HepG2 (cell line): Measurements from ENCODE around the gene ZNF189. TPM values are rescaled to one million over a fixed set of nuclear protein-coding genes. Genes with fewer than 3 reads are reported as not detected.

Experiments used
- ATF1 ChIP-seq: IDR thresholded peaks from 2 replicates; pipeline ENCODE4 v1.6.1; 2016; ENCODE audit warnings: mild to moderate bottlenecking, control low read depth
- CEBPG ChIP-seq: IDR thresholded peaks from 2 replicates; pipeline ENCODE4 v1.6.1; 2016
- CHD2 ChIP-seq: IDR thresholded peaks from 2 replicates; pipeline ENCODE4 v1.6.1; 2011; ENCODE audit warnings: low read depth, low read length, improper control_type of control experiment
- JDP2 ChIP-seq: sonication (generic); formaldehyde crosslinking; IDR thresholded peaks from 2 replicates; pipeline ENCODE4 v1.8.1; 2022; ENCODE audit warnings: missing genetic modification reagents, borderline replicate concordance
- KLF15 ChIP-seq: sonication (generic); formaldehyde crosslinking; IDR thresholded peaks from 2 replicates; pipeline ENCODE4 v1.8.1; 2023; ENCODE audit warnings: borderline replicate concordance, mild to moderate bottlenecking, inconsistent platforms, missing genetic modification reagents, mixed read lengths
- MTF2 ChIP-seq: sonication (generic); formaldehyde crosslinking; IDR thresholded peaks from 2 replicates; pipeline ENCODE4 v1.5.0; 2020; ENCODE audit warnings: missing genetic modification reagents, borderline replicate concordance
- NFKBIZ ChIP-seq: IDR thresholded peaks from 2 replicates; pipeline ENCODE4 v1.6.1; 2018; ENCODE audit warnings: missing genetic modification reagents, missing compliant biosample characterization
- POLR2AphosphoS5 ChIP-seq: IDR thresholded peaks from 2 replicates; pipeline ENCODE4 v1.6.1; 2012; ENCODE audit warnings: low read depth, low read length
- REXO4 ChIP-seq: sonication (generic); formaldehyde crosslinking; IDR thresholded peaks from 2 replicates; pipeline ENCODE4 v1.8.0; 2022; ENCODE audit warnings: missing genetic modification reagents, mild to moderate bottlenecking, borderline replicate concordance
- ZBTB20 ChIP-seq: sonication (generic); formaldehyde crosslinking; IDR thresholded peaks from 2 replicates; pipeline ENCODE4 v1.8.1; 2023; ENCODE audit warnings: missing genetic modification reagents, low read depth, mild to moderate bottlenecking, borderline replicate concordance
- ZFP90 ChIP-seq: sonication (generic); formaldehyde crosslinking; IDR thresholded peaks from 2 replicates; pipeline ENCODE4 v1.8.0; 2022; ENCODE audit warnings: missing genetic modification reagents, mild to moderate bottlenecking, inconsistent platforms, borderline replicate concordance
- ZNF30 ChIP-seq: sonication (generic); formaldehyde crosslinking; IDR thresholded peaks from 2 replicates; pipeline ENCODE4 v1.5.0; 2020; ENCODE audit warnings: mild to moderate bottlenecking, missing genetic modification reagents
- ZNF432 ChIP-seq: sonication (generic); formaldehyde crosslinking; IDR thresholded peaks from 2 replicates; pipeline ENCODE4 v1.5.0; 2020; ENCODE audit warnings: missing genetic modification reagents, mild to moderate bottlenecking, borderline replicate concordance
- ZNF446 ChIP-seq: sonication (generic); formaldehyde crosslinking; IDR thresholded peaks from 2 replicates; pipeline ENCODE4 v1.5.0; 2020; ENCODE audit warnings: mild to moderate bottlenecking, missing genetic modification reagents
- ZNF460 ChIP-seq: sonication (generic); formaldehyde crosslinking; IDR thresholded peaks from 2 replicates; pipeline ENCODE4 v1.5.1; 2020; ENCODE audit warnings: missing genetic modification reagents, mild to moderate bottlenecking, borderline replicate concordance
- ZNF510 ChIP-seq: sonication (generic); formaldehyde crosslinking; IDR thresholded peaks from 2 replicates; pipeline ENCODE4 v1.4.0; 2020; ENCODE audit warnings: low read depth, mild to moderate bottlenecking, missing genetic modification reagents
- ZNF746 ChIP-seq: sonication (generic); formaldehyde crosslinking; IDR thresholded peaks from 2 replicates; pipeline ENCODE4 v1.8.0; 2022; ENCODE audit warnings: mild to moderate bottlenecking, missing genetic modification reagents
- ZNF768 ChIP-seq: sonication (generic); formaldehyde crosslinking; IDR thresholded peaks from 2 replicates; pipeline ENCODE4 v1.4.0; 2020; ENCODE audit warnings: missing genetic modification reagents
- ZNF782 ChIP-seq: sonication (generic); formaldehyde crosslinking; IDR thresholded peaks from 2 replicates; pipeline ENCODE4 v1.4.0; 2020; ENCODE audit warnings: missing genetic modification reagents, mild to moderate bottlenecking, borderline replicate concordance
- polyA plus RNA-seq, 8 experiments: library from polyadenylated mRNA; depleted of rRNA in 3 of 8; stranded (reverse) in 7 of 8; unstranded in 1 of 8; fragments of >200 nt; fragmentation: Illumina TruSeq in 4 of 8; extraction: Trizol in 4 of 8; gene quantifications; 2 replicates each; pipeline versions ENCODE4 v1.2.1 to v1.2.3, GENCODE V29; 2011 to 2016; ENCODE audit warnings: low read depth in 4 of 8, missing spikeins in 1 of 8, mixed read lengths in 1 of 8; ENCODE audit not compliant: insufficient read depth in 1 of 8
- total RNA-seq, 5 experiments: library from RNA; depleted of rRNA; stranded (reverse); fragments of >200 nt; fragmentation: Illumina TruSeq; extraction: Trizol; gene quantifications; 2 replicates each; pipeline ENCODE4 v1.2.3, GENCODE V29; 2016; ENCODE audit warnings: low read depth in 1 of 5
- TF ChIP-seq, protein P1 (sequence below): sonication (generic); formaldehyde crosslinking; IDR thresholded peaks from 2 replicates; pipeline ENCODE4 v1.4.0; 2020; ENCODE audit warnings: missing genetic modification reagents, borderline replicate concordance
- TF ChIP-seq, protein P2 (sequence below): sonication (generic); formaldehyde crosslinking; IDR thresholded peaks from 2 replicates; pipeline ENCODE4 v1.8.0; 2022; ENCODE audit warnings: mild to moderate bottlenecking, missing genetic modification reagents
- TF ChIP-seq, protein P3 (sequence below): sonication (generic); formaldehyde crosslinking; IDR thresholded peaks from 2 replicates; pipeline ENCODE4 v1.4.0; 2020; ENCODE audit warnings: missing genetic modification reagents
- TF ChIP-seq, protein P4 (sequence below): IDR thresholded peaks from 2 replicates; pipeline ENCODE4 v1.6.1; 2016; ENCODE audit warnings: missing compliant biosample characterization, missing genetic modification reagents, borderline replicate concordance

The ZNF189 gene
- total and polyA plus RNA-seq, 2 of the 13 experiments (the other 11 are each of a cell fraction or from before 2014, with no cell fraction given), result 8.4 to 50.0 TPM

DNA sequence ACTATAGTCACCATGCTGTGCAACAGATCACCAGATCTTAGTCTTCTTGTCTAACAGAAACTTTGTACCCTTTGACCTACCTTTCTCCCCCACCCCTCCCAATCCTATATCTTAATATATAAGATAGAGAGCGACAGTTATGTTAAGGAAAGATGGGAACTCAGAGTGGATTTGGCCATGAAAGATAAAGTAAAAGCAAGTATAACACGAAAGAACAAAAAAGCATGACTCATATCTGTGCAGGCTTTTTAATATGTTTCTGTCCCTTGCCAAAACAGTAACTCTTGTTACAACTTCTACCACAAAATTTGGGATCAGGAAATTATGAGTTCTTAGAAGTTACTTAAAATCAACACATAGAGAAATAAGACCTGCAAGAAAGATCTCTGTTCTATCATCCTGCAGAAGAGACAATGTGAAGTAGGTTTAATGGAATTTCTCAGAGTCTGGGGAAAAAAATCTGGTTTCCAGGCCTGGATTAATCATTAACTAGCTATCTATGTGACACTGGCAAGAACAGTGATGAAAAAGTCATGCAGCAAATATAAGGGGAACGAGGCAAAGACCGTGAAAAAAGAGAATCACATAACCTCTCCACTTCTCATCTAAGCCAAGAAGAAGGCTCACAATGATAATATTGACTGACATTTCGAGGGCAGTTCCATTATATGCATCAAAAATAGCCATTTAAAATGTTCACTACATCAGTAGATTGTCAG, 32.5 kb upstream of the ZNF189 start (continued):
- TF ChIP-seq ZNF768, result no peak
- no peak for TF ChIP-seq MTF2 (CRISPR knock-in tag)
- TF ChIP-seq POLR2AphosphoS5, result peak; percentile 58
- TF ChIP-seq, protein P1, sequence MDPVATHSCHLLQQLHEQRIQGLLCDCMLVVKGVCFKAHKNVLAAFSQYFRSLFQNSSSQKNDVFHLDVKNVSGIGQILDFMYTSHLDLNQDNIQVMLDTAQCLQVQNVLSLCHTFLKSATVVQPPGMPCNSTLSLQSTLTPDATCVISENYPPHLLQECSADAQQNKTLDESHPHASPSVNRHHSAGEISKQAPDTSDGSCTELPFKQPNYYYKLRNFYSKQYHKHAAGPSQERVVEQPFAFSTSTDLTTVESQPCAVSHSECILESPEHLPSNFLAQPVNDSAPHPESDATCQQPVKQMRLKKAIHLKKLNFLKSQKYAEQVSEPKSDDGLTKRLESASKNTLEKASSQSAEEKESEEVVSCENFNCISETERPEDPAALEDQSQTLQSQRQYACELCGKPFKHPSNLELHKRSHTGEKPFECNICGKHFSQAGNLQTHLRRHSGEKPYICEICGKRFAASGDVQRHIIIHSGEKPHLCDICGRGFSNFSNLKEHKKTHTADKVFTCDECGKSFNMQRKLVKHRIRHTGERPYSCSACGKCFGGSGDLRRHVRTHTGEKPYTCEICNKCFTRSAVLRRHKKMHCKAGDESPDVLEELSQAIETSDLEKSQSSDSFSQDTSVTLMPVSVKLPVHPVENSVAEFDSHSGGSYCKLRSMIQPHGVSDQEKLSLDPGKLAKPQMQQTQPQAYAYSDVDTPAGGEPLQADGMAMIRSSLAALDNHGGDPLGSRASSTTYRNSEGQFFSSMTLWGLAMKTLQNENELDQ (CRISPR knock-in tag), result no peak
- no peak for TF ChIP-seq REXO4 (CRISPR knock-in tag)
- no peak for TF ChIP-seq ATF1
- TF ChIP-seq ZNF460, result no peak
- no peak for TF ChIP-seq ZBTB20 (CRISPR knock-in tag)
- TF ChIP-seq KLF15 (CRISPR knock-in tag), result no peak
- TF ChIP-seq, protein P2, sequence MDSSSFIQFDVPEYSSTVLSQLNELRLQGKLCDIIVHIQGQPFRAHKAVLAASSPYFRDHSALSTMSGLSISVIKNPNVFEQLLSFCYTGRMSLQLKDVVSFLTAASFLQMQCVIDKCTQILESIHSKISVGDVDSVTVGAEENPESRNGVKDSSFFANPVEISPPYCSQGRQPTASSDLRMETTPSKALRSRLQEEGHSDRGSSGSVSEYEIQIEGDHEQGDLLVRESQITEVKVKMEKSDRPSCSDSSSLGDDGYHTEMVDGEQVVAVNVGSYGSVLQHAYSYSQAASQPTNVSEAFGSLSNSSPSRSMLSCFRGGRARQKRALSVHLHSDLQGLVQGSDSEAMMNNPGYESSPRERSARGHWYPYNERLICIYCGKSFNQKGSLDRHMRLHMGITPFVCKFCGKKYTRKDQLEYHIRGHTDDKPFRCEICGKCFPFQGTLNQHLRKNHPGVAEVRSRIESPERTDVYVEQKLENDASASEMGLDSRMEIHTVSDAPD (CRISPR knock-in tag), result 0 out of 2 replicates have a peak, but pooled peaks have one; percentile 14
- TF ChIP-seq ZNF432, result no peak
- no peak for TF ChIP-seq NFKBIZ
- TF ChIP-seq, protein P3, sequence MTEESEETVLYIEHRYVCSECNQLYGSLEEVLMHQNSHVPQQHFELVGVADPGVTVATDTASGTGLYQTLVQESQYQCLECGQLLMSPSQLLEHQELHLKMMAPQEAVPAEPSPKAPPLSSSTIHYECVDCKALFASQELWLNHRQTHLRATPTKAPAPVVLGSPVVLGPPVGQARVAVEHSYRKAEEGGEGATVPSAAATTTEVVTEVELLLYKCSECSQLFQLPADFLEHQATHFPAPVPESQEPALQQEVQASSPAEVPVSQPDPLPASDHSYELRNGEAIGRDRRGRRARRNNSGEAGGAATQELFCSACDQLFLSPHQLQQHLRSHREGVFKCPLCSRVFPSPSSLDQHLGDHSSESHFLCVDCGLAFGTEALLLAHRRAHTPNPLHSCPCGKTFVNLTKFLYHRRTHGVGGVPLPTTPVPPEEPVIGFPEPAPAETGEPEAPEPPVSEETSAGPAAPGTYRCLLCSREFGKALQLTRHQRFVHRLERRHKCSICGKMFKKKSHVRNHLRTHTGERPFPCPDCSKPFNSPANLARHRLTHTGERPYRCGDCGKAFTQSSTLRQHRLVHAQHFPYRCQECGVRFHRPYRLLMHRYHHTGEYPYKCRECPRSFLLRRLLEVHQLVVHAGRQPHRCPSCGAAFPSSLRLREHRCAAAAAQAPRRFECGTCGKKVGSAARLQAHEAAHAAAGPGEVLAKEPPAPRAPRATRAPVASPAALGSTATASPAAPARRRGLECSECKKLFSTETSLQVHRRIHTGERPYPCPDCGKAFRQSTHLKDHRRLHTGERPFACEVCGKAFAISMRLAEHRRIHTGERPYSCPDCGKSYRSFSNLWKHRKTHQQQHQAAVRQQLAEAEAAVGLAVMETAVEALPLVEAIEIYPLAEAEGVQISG (CRISPR knock-in tag), result no peak
- no peak for TF ChIP-seq ZNF30 (CRISPR knock-in tag)
- no peak for TF ChIP-seq ZFP90
- TF ChIP-seq ZNF782 (CRISPR knock-in tag), result no peak
- peak; percentile 24 for TF ChIP-seq CEBPG (CRISPR knock-in tag)
- no peak for TF ChIP-seq ZNF746 (CRISPR knock-in tag)
- TF ChIP-seq ZNF446 (CRISPR knock-in tag), result no peak
- 0 out of 2 replicates have a peak, but pooled peaks have one; percentile 69 for TF ChIP-seq ZNF510 (CRISPR knock-in tag)
- TF ChIP-seq JDP2, result no peak
- TF ChIP-seq, protein P4, sequence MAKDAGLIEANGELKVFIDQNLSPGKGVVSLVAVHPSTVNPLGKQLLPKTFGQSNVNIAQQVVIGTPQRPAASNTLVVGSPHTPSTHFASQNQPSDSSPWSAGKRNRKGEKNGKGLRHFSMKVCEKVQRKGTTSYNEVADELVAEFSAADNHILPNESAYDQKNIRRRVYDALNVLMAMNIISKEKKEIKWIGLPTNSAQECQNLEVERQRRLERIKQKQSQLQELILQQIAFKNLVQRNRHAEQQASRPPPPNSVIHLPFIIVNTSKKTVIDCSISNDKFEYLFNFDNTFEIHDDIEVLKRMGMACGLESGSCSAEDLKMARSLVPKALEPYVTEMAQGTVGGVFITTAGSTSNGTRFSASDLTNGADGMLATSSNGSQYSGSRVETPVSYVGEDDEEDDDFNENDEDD, result no peak; the same call in 1 of the 2 replicates
- no peak for TF ChIP-seq CHD2
